H4 (cell line): Measurements from ENCODE around the gene GTPBP4. TPM values are rescaled to one million over a fixed set of nuclear protein-coding genes. Genes with fewer than 3 reads are reported as not detected.
"Not testable (repeated sequence)": the region's sequence is repeated elsewhere in the genome, so short reads cannot be mapped to it uniquely, and the experiment has no call there.

Experiments used
- DNase-seq: peaks from one replicate; pipeline ENCODE4 v3.0.0-alpha.2; 2015; ENCODE audit warnings: low spot score
- total RNA-seq: library from RNA; depleted of rRNA; stranded (reverse); fragments of >200 nt; shearing (Covaris generic); gene quantifications from 2 replicates; pipeline ENCODE4 v1.2.3, GENCODE V29; 2014; rRNA removed

The GTPBP4 gene
- total RNA-seq, 1 experiment from 2014 or later: 28.8 TPM

DNA sequence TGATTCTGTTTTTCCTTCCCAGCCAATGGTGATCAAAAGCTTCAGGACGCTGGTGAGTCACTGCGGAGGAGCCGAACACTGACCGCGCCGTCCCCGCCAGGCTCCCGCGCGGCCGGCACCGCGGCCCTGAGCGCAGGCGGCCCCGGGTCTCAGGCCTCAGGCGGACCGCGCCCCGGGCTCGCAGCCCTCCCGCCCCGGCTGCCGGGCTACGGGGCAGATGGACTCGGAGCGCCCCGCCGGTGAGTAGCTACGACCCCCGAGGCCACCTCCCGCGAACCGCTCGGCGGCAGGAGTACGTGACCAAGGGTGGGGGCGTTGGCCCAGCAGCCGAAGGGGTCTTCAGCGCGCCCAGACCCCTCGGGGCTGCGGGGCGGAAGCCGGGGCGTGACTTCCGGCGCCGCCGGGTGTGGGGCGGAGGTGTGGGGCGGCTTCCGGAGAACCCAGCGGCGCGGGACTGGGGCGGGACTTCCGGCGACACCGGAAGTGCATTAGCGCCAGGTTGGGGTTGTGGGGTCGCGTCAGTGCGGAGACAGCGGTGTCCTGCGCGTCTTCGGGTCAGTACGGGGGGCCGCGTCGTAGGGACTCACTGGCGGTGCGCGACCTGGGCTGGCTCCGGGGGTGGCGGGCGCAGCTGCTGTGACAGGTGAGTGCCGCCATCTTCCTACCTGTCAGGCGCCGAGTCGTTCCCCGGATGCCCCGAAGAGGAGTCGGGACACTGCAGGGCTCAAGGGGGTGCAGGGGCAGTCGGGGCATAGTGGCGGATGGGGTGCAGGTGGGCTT is 68.3 kb downstream of the GTPBP4 start, which contains the start of gene WDR37:
Gene WDR37, plus strand, starts transcription at position 60 of the 780 bp plus-strand sequence. CDS start 15,771 bp downstream, outside the sequence.
- DNase-seq: peak; percentile 60

- no peak for DNase-seq
Observed at GRCh38 chr10:1057106-1057657, 68.9 kb downstream of the GTPBP4 start.

- DNase-seq: no peak
Observed at GRCh38 chr10:1058017-1058416, 69.8 kb downstream of the GTPBP4 start.

DNA sequence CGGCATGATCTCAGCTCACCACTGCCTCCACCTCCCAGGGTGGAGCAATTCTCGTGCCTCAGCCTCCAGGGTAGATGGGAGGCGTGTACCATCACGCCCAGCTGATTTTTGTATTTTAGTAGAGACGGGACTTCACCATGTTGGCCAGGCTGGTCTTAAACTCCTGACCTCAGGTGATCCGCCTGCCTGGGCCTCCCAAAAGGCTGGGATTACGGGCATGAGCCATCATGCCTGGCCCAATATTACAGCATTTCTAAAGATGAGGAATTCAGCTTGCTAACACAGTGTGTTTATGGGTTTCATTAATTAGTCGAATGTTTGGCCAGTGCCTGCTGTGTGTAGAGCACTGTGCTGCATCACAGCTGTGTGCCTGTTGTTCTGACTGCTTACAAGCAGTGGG is 71.7 kb downstream of the GTPBP4 start:
- DNase-seq: no peak

GRCh38 chr10:1061930-1062774 is 73.9 kb downstream of the GTPBP4 start:
- DNase-seq: no peak

DNA sequence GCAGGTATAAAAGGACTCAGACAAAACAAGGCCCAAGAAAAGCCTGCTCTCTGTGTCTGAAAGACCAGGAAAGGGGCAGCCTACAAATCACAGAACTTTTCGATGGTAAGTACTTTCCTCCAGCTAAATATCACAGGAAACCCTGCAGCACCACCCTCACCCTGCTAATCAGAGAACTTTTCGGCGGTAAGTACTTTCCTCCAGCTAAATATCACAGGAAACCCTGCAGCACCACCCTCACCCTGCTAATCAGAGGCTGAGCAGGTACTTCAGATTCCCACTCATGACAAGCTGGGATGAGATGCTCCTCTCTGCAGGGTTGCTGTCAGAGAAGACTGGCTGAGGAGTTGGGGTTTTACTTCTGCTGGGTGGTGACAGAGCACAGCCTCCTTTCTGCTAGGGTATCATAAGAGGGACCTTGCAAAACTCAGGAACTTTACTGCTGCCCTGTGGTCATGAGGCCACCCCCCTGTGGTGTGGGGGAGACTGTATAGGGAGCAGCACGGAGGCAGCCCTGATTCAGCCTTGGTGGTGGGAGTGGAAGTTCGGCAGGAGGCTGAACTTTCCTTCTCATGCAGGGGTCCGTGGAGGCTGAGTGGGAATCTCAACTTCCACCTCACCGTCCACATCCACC is 75.1 kb downstream of the GTPBP4 start:
- no peak for DNase-seq

DNA sequence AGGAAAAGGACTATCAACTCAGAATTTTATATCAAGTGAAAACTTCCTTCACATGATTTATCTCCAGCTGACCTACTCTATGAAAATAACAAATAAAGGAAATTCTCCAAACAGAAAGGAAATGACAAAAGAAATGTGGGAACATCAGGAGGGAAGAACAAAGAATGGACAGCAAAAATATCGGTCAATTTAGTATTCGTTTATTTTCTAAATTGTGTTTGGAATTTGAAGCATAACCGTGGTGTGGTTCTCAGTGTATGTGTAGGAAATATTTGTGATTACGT is 76.7 kb downstream of the GTPBP4 start:
- no peak for DNase-seq

DNA sequence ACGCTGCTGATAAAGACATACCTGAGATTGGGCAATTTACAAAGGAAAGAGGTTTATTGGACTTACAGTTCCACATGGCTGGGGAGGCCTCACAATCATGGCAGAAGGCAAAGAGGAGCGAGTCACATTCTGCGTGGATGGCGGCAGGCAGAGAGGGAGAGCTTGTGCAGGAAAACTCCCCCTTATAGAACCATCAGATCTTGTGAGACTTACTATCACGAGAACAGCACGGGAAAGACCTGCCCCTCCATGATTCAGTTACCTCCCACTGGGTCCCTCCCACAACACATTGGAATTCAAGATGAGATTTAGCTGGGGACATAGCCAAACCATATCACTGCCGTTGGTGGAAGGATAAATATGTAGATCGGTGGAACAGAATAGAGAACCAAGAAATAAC is 78.5 kb downstream of the GTPBP4 start:
- not testable (repeated sequence) for DNase-seq

GRCh38 chr10:1068380-1069361 is 80.4 kb downstream of the GTPBP4 start:
- DNase-seq: no peak

Other genes with a start within 250 kb of the GTPBP4 start
- gene LARP4B, start 56.7 kb upstream of the GTPBP4 start, total RNA-seq: 9.7 and 13.6 TPM in 2 replicates
- not detected in 2 replicates for gene IDI2, start 37.4 kb downstream of the GTPBP4 start, total RNA-seq
- gene IDI1, start 60.7 kb downstream of the GTPBP4 start, total RNA-seq: 76.1 and 96.9 TPM in 2 replicates
- 3.2 and 6.2 TPM in 2 replicates for gene WDR37, start 68.0 kb downstream of the GTPBP4 start, total RNA-seq